ENCODE measurements around the gene PLEKHA3.
"Not testable (repeated sequence)": the region's sequence is repeated elsewhere in the genome, so short reads cannot be mapped to it uniquely, and the experiment has no call there.

The PLEKHA3 gene

DNA sequence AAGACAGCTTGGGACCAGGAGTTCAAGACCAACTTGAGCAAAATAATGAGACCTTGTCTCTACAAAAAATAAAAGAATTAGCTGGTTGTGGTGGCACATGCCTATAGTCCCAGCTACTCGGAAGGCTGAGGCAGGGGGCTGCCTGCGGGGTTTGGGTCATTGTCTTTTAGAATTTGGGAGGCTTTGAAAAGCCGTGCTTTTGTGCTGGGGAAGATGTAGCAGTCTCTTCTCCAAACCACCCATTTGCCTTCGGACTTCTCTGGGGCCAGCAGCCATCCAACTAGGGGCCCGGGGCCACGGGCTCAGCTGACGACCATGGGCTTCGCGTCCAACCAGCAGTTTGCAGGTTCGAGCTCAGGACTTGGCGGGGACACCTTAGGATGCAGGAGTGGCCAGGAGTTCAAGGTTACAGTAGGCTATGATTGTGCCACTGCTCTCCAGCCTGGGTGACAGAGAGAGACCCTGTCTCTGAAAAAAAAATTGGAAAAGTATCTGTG lies 22.8 kb upstream of the PLEKHA3 start:
- intact Hi-C loops (cut with DNase I; ENCODE audit: low total_unique reads): no loop called here
- Histone ChIP-seq H3K36me3 (no peaks in the 10 kb centered on the region), H3K27ac (no peak overlapping the region), H3K9me3 (no peaks in the 10 kb centered on the region), H3K27me3 (no peaks in the 10 kb centered on the region), H3K4me1 (no peaks in the 10 kb centered on the region), H3K4me3 (no peak overlapping the region)
- TF ChIP-seq, protein P1, sequence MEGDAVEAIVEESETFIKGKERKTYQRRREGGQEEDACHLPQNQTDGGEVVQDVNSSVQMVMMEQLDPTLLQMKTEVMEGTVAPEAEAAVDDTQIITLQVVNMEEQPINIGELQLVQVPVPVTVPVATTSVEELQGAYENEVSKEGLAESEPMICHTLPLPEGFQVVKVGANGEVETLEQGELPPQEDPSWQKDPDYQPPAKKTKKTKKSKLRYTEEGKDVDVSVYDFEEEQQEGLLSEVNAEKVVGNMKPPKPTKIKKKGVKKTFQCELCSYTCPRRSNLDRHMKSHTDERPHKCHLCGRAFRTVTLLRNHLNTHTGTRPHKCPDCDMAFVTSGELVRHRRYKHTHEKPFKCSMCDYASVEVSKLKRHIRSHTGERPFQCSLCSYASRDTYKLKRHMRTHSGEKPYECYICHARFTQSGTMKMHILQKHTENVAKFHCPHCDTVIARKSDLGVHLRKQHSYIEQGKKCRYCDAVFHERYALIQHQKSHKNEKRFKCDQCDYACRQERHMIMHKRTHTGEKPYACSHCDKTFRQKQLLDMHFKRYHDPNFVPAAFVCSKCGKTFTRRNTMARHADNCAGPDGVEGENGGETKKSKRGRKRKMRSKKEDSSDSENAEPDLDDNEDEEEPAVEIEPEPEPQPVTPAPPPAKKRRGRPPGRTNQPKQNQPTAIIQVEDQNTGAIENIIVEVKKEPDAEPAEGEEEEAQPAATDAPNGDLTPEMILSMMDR (IDR thresholded peaks at IDR 0.05): no peak
- DNase-seq: no peak

DNA sequence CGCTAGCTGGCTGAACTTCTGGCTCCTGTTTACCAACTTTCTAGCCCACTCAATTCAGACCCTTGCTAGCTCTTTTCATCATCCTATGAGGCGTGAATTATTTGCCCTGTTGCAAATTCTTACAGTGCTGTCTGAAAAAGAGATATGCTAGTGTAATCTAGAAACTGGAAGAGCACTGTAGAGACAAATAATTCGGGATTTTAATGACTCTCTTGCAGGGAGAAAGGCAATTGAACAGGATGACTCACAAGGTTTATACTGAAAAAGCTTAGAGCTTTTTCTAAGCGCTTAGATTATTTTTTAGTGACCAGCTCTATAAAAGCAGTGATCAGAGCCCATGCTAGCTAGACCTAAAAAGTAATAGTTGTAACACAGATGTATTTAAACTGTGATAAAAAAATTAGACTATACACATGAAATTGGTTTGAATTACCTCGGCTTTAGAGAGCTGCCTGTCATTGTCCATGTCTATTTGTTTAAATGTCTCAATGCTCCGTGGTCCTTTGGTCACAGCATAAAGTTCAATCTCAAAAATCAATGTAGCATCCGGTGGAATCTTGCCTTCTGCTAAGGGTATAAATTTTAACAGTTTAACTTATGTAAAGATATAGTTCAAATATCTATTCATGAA lies 10.9 kb upstream of the PLEKHA3 start:
- no peak overlapping the region for H3K27ac ChIP-seq
- intact Hi-C loops (cut with DNase I; ENCODE audit: low total_unique reads): no loop called here
- peaks cover 0 to 7% (median 2%) of the 10 kb centered on the region in 4 donors for H3K4me1 ChIP-seq
- TF ChIP-seq, protein P1 (IDR thresholded peaks at IDR 0.05): no peak
- H3K4me3 ChIP-seq: no peak overlapping the region
- no peaks in the 10 kb centered on the region for H3K9me3 ChIP-seq
- H3K27me3 ChIP-seq: no peaks in the 10 kb centered on the region
- H3K36me3 ChIP-seq: peaks cover 14 to 34% (median 27%) of the 10 kb centered on the region in 3 donors
- no peak for DNase-seq

DNA sequence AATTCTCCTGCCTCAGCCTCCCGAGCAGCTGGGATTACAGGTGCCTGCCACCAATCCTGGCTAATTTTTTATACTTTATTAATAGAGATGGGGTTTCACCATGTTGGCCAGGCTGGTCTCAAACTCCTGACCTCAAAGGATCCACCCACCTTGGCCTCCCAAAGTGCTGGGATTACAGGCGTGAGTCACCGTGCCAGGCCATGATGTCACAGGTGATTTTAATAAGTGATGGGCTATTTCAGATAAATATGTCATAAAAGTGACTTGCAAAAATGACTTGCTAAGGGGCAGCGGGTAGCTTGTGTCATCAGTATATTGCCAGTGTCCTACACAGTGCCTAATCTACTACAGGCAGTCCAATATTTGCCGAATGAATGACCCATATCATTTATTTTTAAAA lies 8.9 kb upstream of the PLEKHA3 start:
- H3K4me1 ChIP-seq; DNase-seq; H3K27ac ChIP-seq; H3K27me3 ChIP-seq; H3K9me3 ChIP-seq; intact Hi-C loops (cut with DNase I; ENCODE audit: low total_unique reads); H3K4me3 ChIP-seq: not testable (repeated sequence)
- peaks cover 4 to 27% (median 22%) of the 10 kb centered on the region in 3 donors for H3K36me3 ChIP-seq

DNA sequence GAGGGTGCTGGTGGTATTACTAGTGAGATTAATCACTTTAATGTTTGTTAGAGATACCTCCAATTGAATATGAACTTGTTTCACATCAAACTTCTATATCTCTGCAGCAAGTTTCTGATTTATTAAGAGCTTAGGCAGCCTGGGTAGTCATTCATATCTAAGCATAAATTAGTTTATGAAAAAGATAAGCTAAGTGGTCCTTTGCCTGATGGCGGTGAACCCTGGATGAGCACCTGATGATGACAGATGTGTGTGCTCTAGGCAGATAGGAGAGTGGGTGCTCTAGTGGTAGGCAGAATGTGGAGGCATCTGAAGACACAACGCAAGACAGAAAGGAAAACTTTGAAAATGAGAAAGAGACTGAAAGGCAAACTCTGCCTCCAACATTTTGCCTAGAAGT lies 6.9 kb upstream of the PLEKHA3 start:
- H3K36me3 ChIP-seq: peaks cover 4 to 13% (median 12%) of the 10 kb centered on the region in 3 donors
- TF ChIP-seq, protein P1 (IDR thresholded peaks at IDR 0.05): no peak
- no peaks in the 10 kb centered on the region for H3K9me3 ChIP-seq
- H3K4me3 ChIP-seq: no peak overlapping the region
- H3K27me3 ChIP-seq: no peaks in the 10 kb centered on the region
- peaks cover 0 to 19% (median 8%) of the 10 kb centered on the region in 4 donors for H3K4me1 ChIP-seq
- no peak for DNase-seq
- H3K27ac ChIP-seq: no peak overlapping the region
- intact Hi-C loops (cut with DNase I; ENCODE audit: low total_unique reads): no loop called here

DNA sequence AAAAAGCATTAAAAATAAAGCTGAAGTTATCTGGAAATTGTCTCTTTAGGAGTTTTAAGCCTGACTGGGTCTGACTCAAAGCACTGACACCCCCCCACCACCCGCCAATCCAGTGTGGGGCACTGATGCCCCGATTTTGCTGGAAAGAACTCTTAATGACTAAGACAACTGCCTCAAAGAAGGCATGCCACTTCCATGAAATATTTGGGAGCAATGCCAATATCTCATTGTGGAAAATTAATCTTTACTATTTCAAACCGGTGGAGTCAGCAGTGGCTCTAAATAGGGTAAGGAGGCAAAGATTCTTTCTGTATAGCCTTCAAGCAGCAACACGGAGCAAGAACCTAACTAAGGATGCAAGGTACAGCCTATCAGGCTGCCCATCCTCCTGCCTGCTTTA lies 6.3 kb upstream of the PLEKHA3 start:
- no peaks in the 10 kb centered on the region for H3K9me3 ChIP-seq
- peaks cover 2 to 8% (median 6%) of the 10 kb centered on the region in 3 donors for H3K36me3 ChIP-seq
- TF ChIP-seq, protein P1 (IDR thresholded peaks at IDR 0.05): no peak
- H3K4me1 ChIP-seq: peaks cover 0 to 20% (median 8%) of the 10 kb centered on the region in 4 donors
- no peaks in the 10 kb centered on the region for H3K27me3 ChIP-seq
- intact Hi-C loops (cut with DNase I; ENCODE audit: low total_unique reads): no loop called here
- H3K27ac ChIP-seq: no peak overlapping the region
- H3K4me3 ChIP-seq: no peak overlapping the region
- no peak for DNase-seq

DNA sequence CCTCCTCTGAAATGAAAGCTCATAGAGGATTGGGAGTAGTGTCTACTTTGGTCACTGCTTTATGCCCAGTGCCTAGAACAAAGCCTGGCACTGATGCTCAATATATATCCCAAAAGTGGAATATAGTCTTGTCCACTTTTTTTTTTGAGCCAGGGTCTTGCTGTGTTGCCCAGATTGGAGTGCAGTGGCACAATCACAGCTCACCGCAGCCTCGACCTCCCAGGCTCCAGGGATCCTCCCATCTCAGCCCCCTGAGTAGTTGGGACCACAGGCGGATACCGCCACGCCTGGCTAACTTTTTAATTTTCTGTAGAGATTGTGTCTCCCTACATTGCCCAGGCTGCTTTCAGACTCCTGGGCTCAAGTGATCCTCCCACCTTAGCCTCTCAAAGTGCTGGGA lies 5.7 kb upstream of the PLEKHA3 start:
- H3K4me1 ChIP-seq: peaks cover 0 to 26% (median 8%) of the 10 kb centered on the region in 4 donors

More for the DNA sequence above, 5.7 kb upstream of the PLEKHA3 start:
- Histone ChIP-seq H3K27ac (no peak overlapping the region), H3K27me3 (no peaks in the 10 kb centered on the region), H3K36me3 (peaks cover 0 to 1% (median under 1%) of the 10 kb centered on the region in 3 donors), H3K4me3 (no peak overlapping the region), H3K9me3 (no peaks in the 10 kb centered on the region)
- DNase-seq: no peak
- intact Hi-C loops (cut with DNase I; ENCODE audit: low total_unique reads): no loop called here
- TF ChIP-seq, protein P1 (IDR thresholded peaks at IDR 0.05): no peak
